H9 (cell line): Measurements from ENCODE around the gene AHNAK. TPM values are rescaled to one million over a fixed set of nuclear protein-coding genes. Genes with fewer than 3 reads are reported as not detected.

Source experiments
- DNase-seq: peaks from one replicate; pipeline ENCODE4 v3.0.0-alpha.2; 2017
- H2AFZ ChIP-seq: one replicate; pipeline ENCODE4 v1.6.1; 2013; ENCODE audit warnings: mild to moderate bottlenecking, low read length, control low read depth, moderate library complexity
- H2AK5ac ChIP-seq: 2 replicates; pipeline ENCODE4 v1.6.1; 2013; ENCODE audit warnings: low read length, control low read depth, mixed read lengths; ENCODE audit not compliant: insufficient read length
- H2BK120ac ChIP-seq: one replicate; pipeline ENCODE4 v1.6.1; 2013; ENCODE audit warnings: low read depth, mild to moderate bottlenecking, low read length, control low read depth, inconsistent platforms; ENCODE audit not compliant: poor library complexity, severe bottlenecking
- H2BK12ac ChIP-seq: 2 replicates; pipeline ENCODE4 v1.6.1; 2013; ENCODE audit warnings: low read length, control low read depth, mixed read lengths, low read depth; ENCODE audit not compliant: insufficient read length
- H2BK15ac ChIP-seq: 2 replicates; pipeline ENCODE4 v1.6.1; 2013; ENCODE audit warnings: low read depth, low read length, control low read depth
- H2BK20ac ChIP-seq: one replicate; pipeline ENCODE4 v1.6.1; 2013; ENCODE audit warnings: low read depth, mild to moderate bottlenecking, low read length, control low read depth, inconsistent platforms; ENCODE audit not compliant: poor library complexity, severe bottlenecking
- H2BK5ac ChIP-seq: 2 replicates; pipeline ENCODE4 v1.6.1; 2013; ENCODE audit warnings: low read length, control low read depth, mixed read lengths; ENCODE audit not compliant: insufficient read length
- H3K14ac ChIP-seq: 2 replicates; pipeline ENCODE4 v1.6.1; 2013; ENCODE audit warnings: low read length, control low read depth; ENCODE audit not compliant: insufficient read depth
- H3K18ac ChIP-seq: 2 replicates; pipeline ENCODE4 v1.6.1; 2013; ENCODE audit warnings: low read depth, mild to moderate bottlenecking, mixed read lengths, low read length, control low read depth; ENCODE audit not compliant: insufficient read length
- H3K23ac ChIP-seq: 2 replicates; pipeline ENCODE4 v1.6.1; 2013; ENCODE audit warnings: low read length, control low read depth, mixed read lengths, low read depth; ENCODE audit not compliant: insufficient read length
- H3K23me2 ChIP-seq: 2 replicates; pipeline ENCODE4 v1.6.1; 2013; ENCODE audit warnings: low read depth, mild to moderate bottlenecking, mixed read lengths, low read length, control low read depth; ENCODE audit not compliant: insufficient read length, poor library complexity, severe bottlenecking
- H3K27ac ChIP-seq: 2 replicates; pipeline ENCODE4 v1.5.1; 2013; ENCODE audit warnings: low read length, control low read depth, mixed read lengths, low read depth; ENCODE audit not compliant: insufficient read length
- H3K27me3 ChIP-seq: 2 replicates; pipeline ENCODE4 v1.6.1; 2013; ENCODE audit warnings: low read length, control low read depth, inconsistent platforms; ENCODE audit not compliant: insufficient read depth
- H3K4ac ChIP-seq: 2 replicates; pipeline ENCODE4 v1.6.1; 2013; ENCODE audit warnings: low read depth, mild to moderate bottlenecking, control low read depth, inconsistent platforms, low read length, moderate library complexity
- H3K4me1 ChIP-seq: 2 replicates; pipeline ENCODE4 v1.6.1; 2013; ENCODE audit warnings: low read length, control low read depth, inconsistent platforms; ENCODE audit not compliant: insufficient read depth
- H3K4me2 ChIP-seq: 2 replicates; pipeline ENCODE4 v1.6.1; 2013; ENCODE audit warnings: low read length, control low read depth, mixed read lengths; ENCODE audit not compliant: insufficient read length, insufficient read depth
- H3K56ac ChIP-seq: 2 replicates; pipeline ENCODE4 v1.6.1; 2013; ENCODE audit warnings: low read depth, mild to moderate bottlenecking, mixed read lengths, low read length, control low read depth; ENCODE audit not compliant: insufficient read length
- H3K79me1 ChIP-seq: 2 replicates; pipeline ENCODE4 v1.6.1; 2013; ENCODE audit warnings: low read depth, mild to moderate bottlenecking, moderate library complexity, low read length, control low read depth, inconsistent platforms; ENCODE audit not compliant: insufficient read depth, poor library complexity, severe bottlenecking
- H3K79me2 ChIP-seq: 2 replicates; pipeline ENCODE4 v1.6.1; 2013; ENCODE audit warnings: low read length, control low read depth, inconsistent platforms; ENCODE audit not compliant: insufficient read depth
- H3K9ac ChIP-seq: 2 replicates; pipeline ENCODE4 v1.6.1; 2013; ENCODE audit warnings: low read length, control low read depth, mixed read lengths; ENCODE audit not compliant: insufficient read length; ENCODE audit errors: extremely low read depth
- H3K9me3 ChIP-seq: one replicate; pipeline ENCODE4 v1.6.1; 2013; ENCODE audit warnings: low read depth, low read length, inconsistent platforms; ENCODE audit not compliant: control insufficient read depth
- H3T11ph ChIP-seq: one replicate; pipeline ENCODE4 v1.6.1; 2013; ENCODE audit warnings: mild to moderate bottlenecking, low read length, control low read depth, inconsistent platforms
- H4K20me1 ChIP-seq: one replicate; pipeline ENCODE4 v1.6.1; 2013; ENCODE audit not compliant: control insufficient read depth, insufficient read length, insufficient read depth
- H4K5ac ChIP-seq: 2 replicates; pipeline ENCODE4 v1.6.1; 2013; ENCODE audit warnings: low read depth, mild to moderate bottlenecking, mixed read lengths, low read length, control low read depth; ENCODE audit not compliant: insufficient read length
- H4K8ac ChIP-seq: replicated peaks from 2 replicates; pipeline ENCODE4 v1.6.1; 2013; ENCODE audit warnings: low read length, control low read depth, mixed read lengths, low read depth; ENCODE audit not compliant: insufficient read length
- H4K91ac ChIP-seq: 2 replicates; pipeline ENCODE4 v1.6.1; 2013; ENCODE audit warnings: low read depth, mild to moderate bottlenecking, moderate library complexity, mixed read lengths, low read length, control low read depth; ENCODE audit not compliant: insufficient read length
- H3K27ac Mint-ChIP-seq, 3 experiments: 2 replicates in 2 of 3; 3 replicates in 1 of 3; pipeline ENCODE4 v1.8.0; 2020 to 2021; ENCODE audit warnings: mixed read lengths in 3 of 3, mild to moderate bottlenecking in 1 of 3, moderate library complexity in 1 of 3
- H3K27me3 Mint-ChIP-seq: 2 replicates; pipeline ENCODE4 v1.8.0; 2021; ENCODE audit warnings: low read depth, mild to moderate bottlenecking, moderate library complexity, mixed read lengths
- H3K36me3 Mint-ChIP-seq, 3 experiments: 2 replicates in 2 of 3; 3 replicates in 1 of 3; pipeline ENCODE4 v1.8.0; 2020 to 2021; ENCODE audit warnings: low read depth in 3 of 3, mixed read lengths in 3 of 3; ENCODE audit not compliant: insufficient read depth in 1 of 3
- H3K4me1 Mint-ChIP-seq, 2 experiments: 2 replicates each; pipeline ENCODE4 v1.8.0; 2020; ENCODE audit warnings: mixed read lengths in 2 of 2
- H3K4me3 Mint-ChIP-seq, 2 experiments: 2 replicates in 1 of 2; 3 replicates in 1 of 2; pipeline ENCODE4 v1.8.0; 2020 to 2021; ENCODE audit warnings: mild to moderate bottlenecking in 2 of 2, mixed read lengths in 2 of 2, moderate library complexity in 1 of 2
- H3K9me3 Mint-ChIP-seq, 2 experiments: 2 replicates in 1 of 2; 3 replicates in 1 of 2; pipeline ENCODE4 v1.8.0; 2020; ENCODE audit warnings: mild to moderate bottlenecking in 2 of 2, mixed read lengths in 2 of 2, moderate library complexity in 1 of 2
- WGBS: extraction: QIAGEN DNeasy Blood & Tissue Kit; methylation state at CpG from one replicate; pipeline ENCODE4 v1.1.7; 2013; ENCODE audit warnings: missing lambda C conversion rate, low lambda C conversion rate, mixed read lengths; ENCODE audit not compliant: insufficient read length; ENCODE audit errors: extremely low coverage; 5-methylcytosine and 5-hydroxymethylcytosine counted together
- total RNA-seq: library from RNA; stranded (reverse); gene quantifications from 2 replicates; pipeline ENCODE4 v1.2.1, GENCODE V29; 2021
- TF ChIP-seq, protein P1 (sequence below): fragments of 200-600 bp; sonication (generic); conservative IDR thresholded peaks from 3 replicates; pipeline ENCODE4 v1.8.0; 2021; ENCODE audit warnings: antibody characterized with exemption, mild to moderate bottlenecking

AHNAK gene
- total RNA-seq, 1 experiment from 2014 or later = 15.2 TPM

DNA sequence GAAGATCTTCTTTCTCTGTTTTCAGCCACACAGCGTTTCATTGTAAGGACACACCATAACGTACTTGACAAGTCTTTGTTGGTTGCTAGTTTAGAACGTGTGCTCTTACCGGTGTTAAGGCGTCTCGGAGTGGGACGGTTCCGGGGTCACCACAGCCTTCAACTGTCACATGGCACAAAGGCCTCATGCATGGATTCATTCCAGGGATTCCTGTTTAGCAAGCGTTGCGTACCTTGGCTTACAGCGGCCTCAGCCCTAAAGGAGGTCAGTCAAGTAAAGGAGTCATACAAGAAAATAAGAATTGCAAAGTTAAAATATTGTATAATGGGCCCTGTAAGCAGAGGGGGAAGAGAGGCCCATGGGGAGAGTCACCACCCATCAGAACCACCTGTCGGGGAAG is 130.0 kb downstream of the AHNAK start:
- no peak overlapping the region for H3K4ac ChIP-seq
- H3K56ac ChIP-seq = no peak overlapping the region
- Mint-ChIP-seq H3K4me3 (no peak overlapping the region), H3K36me3 (no peaks in the 10 kb centered on the region), H3K27ac (no peak overlapping the region), H3K4me1 (peaks cover 0 to 3% of the 10 kb centered on the region in 2 experiments; a peak in 1 of 4 replicates), H3K27me3 (peaks cover 27% of the 10 kb centered on the region), H3K9me3 (no peaks in the 10 kb centered on the region)
- H3K4me1 ChIP-seq = no peaks in the 10 kb centered on the region
- no peak overlapping the region for H3T11ph ChIP-seq
- H3K9ac ChIP-seq = no peak overlapping the region
- no peak overlapping the region for H4K91ac ChIP-seq
- no peak overlapping the region for H2BK20ac ChIP-seq
- H3K14ac ChIP-seq = no peak overlapping the region
- no peaks in the 10 kb centered on the region for H3K79me1 ChIP-seq
- no peak overlapping the region for H3K18ac ChIP-seq
- H3K9me3 ChIP-seq = no peaks in the 10 kb centered on the region
- H3K23ac ChIP-seq = no peak overlapping the region
- H3K4me2 ChIP-seq = no peak overlapping the region
- no peaks in the 10 kb centered on the region for H4K20me1 ChIP-seq
- H3K27me3 ChIP-seq = no peaks in the 10 kb centered on the region
- H2BK5ac ChIP-seq = no peak overlapping the region
- no peaks in the 10 kb centered on the region for H3K79me2 ChIP-seq
- TF ChIP-seq, protein P1, sequence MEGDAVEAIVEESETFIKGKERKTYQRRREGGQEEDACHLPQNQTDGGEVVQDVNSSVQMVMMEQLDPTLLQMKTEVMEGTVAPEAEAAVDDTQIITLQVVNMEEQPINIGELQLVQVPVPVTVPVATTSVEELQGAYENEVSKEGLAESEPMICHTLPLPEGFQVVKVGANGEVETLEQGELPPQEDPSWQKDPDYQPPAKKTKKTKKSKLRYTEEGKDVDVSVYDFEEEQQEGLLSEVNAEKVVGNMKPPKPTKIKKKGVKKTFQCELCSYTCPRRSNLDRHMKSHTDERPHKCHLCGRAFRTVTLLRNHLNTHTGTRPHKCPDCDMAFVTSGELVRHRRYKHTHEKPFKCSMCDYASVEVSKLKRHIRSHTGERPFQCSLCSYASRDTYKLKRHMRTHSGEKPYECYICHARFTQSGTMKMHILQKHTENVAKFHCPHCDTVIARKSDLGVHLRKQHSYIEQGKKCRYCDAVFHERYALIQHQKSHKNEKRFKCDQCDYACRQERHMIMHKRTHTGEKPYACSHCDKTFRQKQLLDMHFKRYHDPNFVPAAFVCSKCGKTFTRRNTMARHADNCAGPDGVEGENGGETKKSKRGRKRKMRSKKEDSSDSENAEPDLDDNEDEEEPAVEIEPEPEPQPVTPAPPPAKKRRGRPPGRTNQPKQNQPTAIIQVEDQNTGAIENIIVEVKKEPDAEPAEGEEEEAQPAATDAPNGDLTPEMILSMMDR = no peak
- H3K23me2 ChIP-seq = no peaks in the 10 kb centered on the region
- H2BK12ac ChIP-seq = no peak overlapping the region
- H4K8ac ChIP-seq = no peak overlapping the region
- H4K5ac ChIP-seq = no peak overlapping the region
- H2AK5ac ChIP-seq = no peak overlapping the region
- no CpG with 5 or more reads among the region's 12 CpGs for WGBS
- no peak overlapping the region for H2BK120ac ChIP-seq
- H2BK15ac ChIP-seq = no peak overlapping the region
- no peak for DNase-seq
- no peak overlapping the region for H2AFZ ChIP-seq
- no peak overlapping the region for H3K27ac ChIP-seq
